8988T (cell line): ENCODE data around the gene SSBP2.
"Not testable (repeated sequence)": the region's sequence is repeated elsewhere in the genome, so short reads cannot be mapped to it uniquely, and the experiment has no call there.

ENCODE experiments used
- DNase-seq: peaks from one replicate; pipeline ENCODE4 v3.0.0; 2011

Gene SSBP2

DNA sequence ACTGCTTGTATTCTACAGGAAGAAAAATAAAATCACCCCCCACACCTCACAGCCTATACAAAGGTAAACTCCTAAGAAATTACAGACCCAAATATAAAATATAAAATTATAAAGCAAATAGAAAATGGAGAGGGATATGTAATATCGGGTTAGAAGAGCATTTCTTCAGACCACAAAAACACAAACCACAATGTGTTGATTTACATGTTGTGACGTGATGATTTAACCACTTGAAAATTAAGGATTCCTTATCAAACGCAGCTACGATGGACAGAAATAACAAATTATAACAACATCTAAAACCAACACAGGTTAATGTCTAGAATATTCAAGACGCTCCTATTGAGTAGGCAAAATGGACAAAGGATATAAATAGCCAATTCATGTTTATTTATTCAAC lies 26.3 kb downstream of the SSBP2 start:
- DNase-seq = no peak

- DNase-seq = no peak
These were observed 26.8 kb downstream of the SSBP2 start for GRCh38 chr5:81724108-81724507.

DNA sequence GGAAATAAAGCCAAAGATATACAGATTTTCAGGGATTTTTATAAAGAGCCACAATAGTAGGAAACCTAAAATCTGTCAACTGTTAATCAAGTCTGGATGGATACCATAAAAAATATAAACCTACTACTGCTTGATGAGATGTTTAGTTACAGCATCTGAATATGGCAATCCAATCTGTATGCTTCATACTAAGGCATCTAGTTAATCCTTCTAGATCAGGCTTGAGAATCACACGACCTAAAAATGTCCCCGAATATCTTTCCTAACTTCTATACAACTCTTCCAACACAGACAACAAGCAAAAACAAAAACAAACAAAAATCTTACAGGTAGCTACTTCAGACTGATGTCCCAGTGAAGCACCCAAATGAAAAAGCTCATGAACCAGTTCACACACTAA lies 29.8 kb downstream of the SSBP2 start:
- no peak for DNase-seq

DNA sequence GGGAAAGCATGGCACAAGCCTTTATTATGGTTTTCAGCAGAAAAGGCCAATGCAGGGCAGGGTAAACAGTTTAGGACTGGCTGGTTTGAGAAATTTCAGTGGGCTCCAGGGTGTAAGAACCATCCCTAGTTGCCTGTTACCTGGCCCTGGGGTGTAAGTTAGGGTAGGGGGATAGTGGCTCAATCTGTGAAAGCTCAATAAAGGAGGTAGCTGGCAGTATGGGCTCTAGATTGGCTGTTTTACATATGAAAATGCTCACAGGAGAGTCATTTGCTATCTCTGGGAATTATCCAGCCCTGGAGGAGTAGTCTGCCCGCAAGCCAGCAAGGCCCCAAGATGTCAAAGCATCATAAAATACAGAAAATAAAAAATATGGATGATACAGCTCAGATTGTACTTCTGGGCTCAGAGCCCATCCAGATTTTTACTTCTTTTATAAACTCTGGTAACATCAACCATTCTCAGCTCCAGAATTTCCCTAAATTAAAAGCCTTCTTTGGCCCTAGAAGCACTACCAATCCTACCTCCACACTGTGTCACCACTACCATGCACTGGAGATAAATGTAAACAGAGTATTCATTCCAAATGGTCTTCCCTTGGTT lies 31.1 kb downstream of the SSBP2 start:
- no peak for DNase-seq

DNA sequence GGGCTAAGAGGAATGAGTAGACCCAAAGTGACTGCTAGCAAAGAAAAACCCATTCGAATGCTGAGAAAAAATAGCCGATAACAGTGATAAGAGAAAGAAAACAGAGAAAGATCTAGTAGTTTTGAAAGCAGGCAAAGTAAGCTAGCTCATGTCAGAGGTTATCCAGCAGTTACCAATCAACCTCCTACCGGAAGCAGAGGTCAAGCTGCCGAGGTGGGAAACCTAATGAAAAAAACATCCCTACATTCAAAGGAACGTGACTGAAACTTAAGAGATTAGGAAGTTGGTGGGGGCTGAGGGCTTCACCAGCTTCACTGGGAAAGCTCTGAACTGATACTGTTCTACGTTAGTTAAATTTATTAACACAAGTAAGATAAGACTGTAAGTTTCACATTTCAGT lies 32.6 kb downstream of the SSBP2 start:
- DNase-seq = no peak

DNA sequence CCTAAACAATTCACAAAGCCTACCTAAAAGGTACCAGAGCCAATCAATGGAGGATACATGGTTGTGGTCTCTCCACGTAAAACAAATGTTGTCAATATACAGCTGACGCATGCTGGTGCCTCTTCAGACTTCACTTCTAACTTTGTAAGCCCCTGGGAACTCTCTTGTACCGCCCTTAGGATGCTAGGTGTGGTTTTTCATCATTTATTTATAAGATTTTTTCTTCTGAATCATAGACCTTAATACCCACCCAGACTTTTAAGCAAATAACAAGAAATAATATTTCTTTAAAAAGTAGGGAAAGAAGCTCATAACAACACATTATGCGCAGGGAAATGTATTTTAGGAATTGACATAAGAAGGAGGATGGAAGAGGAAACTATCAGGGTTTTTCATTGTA lies 33.0 kb downstream of the SSBP2 start:
- DNase-seq = no peak

- no peak for DNase-seq
These were observed 33.7 kb downstream of the SSBP2 start for GRCh38 chr5:81717226-81717625.

DNA sequence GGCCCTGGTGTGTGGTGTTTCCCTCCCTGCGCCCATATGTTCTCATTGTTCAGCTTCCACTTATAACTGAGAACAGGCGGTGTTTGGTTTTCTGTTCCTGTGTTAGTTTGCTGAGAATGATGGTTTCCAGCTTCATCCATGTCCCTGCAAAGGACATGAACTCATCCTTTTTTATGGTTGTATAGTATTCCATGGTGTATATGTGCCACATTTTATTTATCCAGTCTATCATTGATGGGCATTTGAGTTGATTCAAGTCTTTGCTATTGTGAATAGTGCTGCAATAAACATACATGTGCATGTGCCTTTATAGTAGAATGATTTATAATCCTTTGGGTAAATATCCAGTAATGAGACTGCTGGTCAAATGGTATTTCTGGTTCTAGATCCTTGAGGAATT lies 36.8 kb downstream of the SSBP2 start:
- not testable (repeated sequence) for DNase-seq

DNA sequence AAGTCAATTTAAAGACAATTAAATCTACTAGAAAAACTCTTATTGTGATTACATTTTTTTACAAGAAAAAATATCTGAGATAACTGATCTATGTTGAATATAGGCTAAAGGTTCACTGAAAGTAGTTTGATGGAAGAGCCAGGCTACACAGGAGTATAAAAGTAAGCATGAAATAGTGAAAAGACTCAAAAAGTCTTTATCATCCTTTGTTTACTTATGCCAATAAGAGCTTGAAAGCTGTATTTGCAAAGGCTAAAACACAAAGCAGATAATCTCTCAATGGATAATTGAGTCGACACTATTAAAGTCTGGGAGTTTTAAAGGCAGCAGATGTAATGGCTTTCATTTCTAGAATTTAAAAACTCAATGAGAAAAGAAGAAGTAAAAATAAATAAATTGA lies 42.0 kb downstream of the SSBP2 start:
- no peak for DNase-seq

DNA sequence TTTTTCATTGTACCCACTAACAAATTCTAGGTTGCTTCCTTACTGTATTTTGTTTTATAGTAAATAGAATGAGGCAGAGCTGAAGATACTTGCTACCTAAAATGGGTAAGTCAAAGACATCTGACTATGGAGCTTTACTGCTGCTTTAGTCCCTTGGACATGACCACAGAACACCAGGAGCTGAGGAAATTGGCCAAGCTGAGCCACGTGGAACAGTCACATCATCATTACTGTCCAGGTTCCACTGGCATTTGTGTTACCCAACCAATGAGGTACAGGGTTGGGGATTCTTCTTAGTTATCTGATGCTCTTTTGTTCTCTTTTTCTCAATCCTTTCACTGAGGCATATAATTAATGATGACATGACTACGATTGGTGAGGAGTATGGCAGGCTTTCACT lies 47.1 kb downstream of the SSBP2 start:
- DNase-seq = no peak

DNA sequence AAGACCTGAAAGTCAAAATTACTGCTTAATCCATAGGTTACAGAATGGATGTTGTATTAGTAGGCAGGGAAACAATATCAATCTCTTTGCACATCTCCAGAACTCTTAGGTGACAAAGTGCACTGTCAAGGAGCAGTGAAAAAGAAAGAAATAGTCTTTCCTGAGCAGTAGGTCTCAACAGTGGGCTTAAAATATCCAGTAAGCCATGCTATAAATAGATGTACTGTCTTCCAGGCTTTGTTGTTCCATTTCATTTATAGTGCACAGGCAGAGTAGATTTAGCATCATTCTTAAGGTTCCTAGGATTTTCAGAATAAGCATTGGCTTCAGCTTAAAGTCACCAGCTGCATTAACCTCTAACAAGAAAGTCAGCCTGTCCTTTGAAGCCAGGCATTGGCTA lies 50.7 kb downstream of the SSBP2 start:
- no peak for DNase-seq

DNA sequence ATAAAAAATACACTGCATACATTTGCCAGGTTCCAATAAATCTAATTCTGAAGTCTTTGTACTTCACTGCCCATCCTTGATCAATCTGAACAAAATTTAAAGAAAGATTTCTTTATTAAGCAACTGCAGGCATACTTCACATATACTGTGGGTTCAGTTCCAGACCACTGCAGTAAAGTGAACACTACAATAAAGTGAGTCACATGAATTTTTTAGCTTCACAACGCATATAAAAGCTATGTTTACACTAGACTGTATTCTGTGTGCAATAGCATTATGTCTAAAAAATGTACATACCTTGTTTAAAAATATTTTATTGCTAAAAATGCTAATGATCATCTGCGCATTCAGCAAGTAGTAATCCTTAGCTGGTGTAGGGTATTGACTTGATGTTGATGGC lies 52.1 kb downstream of the SSBP2 start:
- no peak for DNase-seq

- no peak for DNase-seq
These were observed 54.2 kb downstream of the SSBP2 start for GRCh38 chr5:81696418-81697397.

- no peak for DNase-seq
These were observed 56.2 kb downstream of the SSBP2 start for GRCh38 chr5:81694726-81695125.

GRCh38 chr5:81688215-81688614 lies 62.7 kb downstream of the SSBP2 start:
- DNase-seq = no peak

DNA sequence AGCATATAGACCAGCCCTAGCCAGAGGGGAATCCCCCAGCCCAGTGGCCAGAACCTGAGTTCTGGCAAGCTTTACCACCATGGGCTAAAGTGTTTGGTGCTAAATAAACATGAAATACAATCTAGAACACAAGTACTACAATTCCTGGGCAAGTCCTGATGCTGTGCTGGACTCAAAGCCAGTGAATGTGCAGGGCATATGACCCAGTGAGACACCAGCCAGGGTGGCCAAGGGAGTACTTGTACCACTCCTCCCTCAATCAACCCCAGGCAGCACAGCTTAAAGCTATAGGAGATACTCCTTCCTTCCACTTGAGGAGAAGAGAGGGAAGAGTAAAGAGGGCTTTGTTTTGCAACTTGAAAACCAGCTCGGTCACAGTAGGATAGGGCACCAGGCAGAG lies 63.6 kb downstream of the SSBP2 start:
- DNase-seq = no peak

DNA sequence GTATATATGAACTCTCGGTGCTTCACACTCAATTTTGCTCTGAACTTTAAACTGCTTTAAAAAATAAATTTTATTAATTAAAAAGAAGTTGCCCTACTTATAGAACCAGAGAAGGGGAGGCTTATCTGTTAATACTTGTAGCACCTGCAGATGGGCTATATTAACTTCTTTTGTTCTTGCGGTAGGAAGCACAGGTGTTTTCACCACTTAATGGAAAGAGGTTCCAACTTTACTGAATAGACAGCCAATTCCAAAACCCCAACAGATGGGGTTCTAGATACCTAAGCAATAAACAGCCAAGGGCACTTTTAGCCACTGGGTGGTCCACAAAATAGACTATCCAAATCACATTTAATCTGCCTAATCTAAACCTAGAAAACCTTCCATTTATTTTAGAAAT lies 65.4 kb downstream of the SSBP2 start:
- no peak for DNase-seq

- no peak for DNase-seq
These were observed 71.0 kb downstream of the SSBP2 start for GRCh38 chr5:81679885-81680284.

DNA sequence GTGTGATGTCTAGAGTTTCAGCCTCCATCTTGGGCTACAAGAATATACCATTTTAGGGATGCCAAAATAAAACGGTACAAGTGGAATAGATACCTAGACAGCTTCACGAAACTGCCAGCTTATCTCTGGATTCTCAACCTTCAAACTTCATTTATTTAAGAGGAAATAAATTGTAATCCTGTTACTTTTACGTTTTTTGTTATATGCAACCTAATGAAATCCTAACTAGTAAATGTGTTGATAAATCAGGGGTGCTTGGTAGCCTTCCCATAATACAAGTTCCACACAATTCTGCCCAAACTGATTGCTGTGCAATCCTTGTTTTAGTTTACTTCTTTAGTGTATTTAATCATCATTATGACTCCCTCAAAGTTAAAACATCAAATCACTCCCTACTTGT lies 75.5 kb downstream of the SSBP2 start:
- no peak for DNase-seq

- DNase-seq = no peak
These were observed 85.1 kb downstream of the SSBP2 start for GRCh38 chr5:81665795-81666194.

DNA sequence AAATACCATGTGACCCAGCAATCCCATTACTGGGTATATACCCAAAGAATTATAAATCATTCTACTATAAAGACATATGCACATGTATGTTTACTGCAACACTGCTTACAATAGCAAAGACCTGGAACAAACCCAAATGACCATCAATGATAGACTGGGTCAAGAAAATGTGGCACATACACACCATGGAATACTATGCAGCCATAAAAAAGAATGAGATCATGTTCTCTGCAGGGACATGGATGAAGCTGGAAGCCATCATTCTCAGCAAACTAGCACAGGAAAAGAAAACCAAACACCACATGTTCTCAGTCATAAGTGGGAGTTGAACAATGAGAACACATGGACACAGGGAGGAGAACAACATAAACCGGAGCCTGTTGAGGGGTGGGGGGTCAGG lies 90.3 kb downstream of the SSBP2 start:
- not testable (repeated sequence) for DNase-seq

DNA sequence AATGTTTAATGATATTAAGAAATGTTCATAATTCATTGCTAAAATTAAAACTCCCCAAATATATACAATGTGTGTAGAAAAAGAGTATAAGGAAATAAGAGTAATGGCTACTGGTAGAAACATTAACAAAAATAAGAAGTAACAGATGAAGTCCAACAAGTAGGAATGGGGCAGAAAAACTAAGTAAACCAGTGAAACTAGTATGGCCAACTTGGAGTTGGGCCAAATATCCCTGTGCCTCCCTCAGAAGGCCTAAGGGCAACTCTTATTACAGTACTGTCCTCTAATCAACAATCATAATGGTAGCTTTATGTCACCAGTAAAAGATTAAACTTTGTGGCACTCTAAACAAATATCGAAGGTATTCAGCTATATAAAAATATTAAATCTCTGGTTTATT lies 93.5 kb downstream of the SSBP2 start:
- DNase-seq = no peak

- DNase-seq = no peak
These were observed 94.1 kb downstream of the SSBP2 start for GRCh38 chr5:81656783-81657182.

DNA sequence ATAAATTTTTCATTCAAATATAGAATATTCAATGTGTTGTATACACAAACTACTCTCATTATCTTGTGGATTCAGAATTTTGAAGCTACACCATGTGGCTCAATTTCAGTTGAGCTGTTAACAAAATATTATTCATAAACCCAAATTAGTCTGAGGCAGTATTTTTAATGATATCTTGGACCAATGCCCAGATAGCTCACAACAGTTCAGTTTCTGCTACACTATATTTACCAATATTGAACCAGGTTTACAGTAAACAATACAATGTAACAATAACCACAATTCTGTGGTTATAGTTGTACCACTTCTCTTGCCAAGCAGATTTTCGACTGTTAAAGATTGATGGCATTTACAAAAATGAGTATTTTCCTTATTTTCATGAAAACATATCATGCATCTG lies 99.9 kb downstream of the SSBP2 start:
- DNase-seq = no peak
